Glutamatergic neuron (in vitro differentiated cells): Measurements from ENCODE around the gene MARCOL. TPM values are rescaled to one million over a fixed set of nuclear protein-coding genes. Genes with fewer than 3 reads are reported as not detected.

ENCODE experiments used
- DNase-seq: peaks from one replicate; pipeline ENCODE4 v3.0.0; 2022
- H3K27ac Mint-ChIP-seq: one replicate; pipeline ENCODE4 v1.8.0; 2020; ENCODE audit warnings: mild to moderate bottlenecking, mixed read lengths, inconsistent platforms; ENCODE audit not compliant: unreplicated experiment
- H3K27me3 Mint-ChIP-seq: one replicate; pipeline ENCODE4 v1.8.0; 2020; ENCODE audit warnings: mild to moderate bottlenecking, moderate library complexity, mixed read lengths, inconsistent platforms; ENCODE audit not compliant: unreplicated experiment
- H3K36me3 Mint-ChIP-seq: one replicate; pipeline ENCODE4 v1.8.0; 2020; ENCODE audit warnings: mild to moderate bottlenecking, mixed read lengths, inconsistent platforms; ENCODE audit not compliant: unreplicated experiment
- H3K4me1 Mint-ChIP-seq: one replicate; pipeline ENCODE4 v1.8.0; 2020; ENCODE audit warnings: mild to moderate bottlenecking, low read depth, mixed read lengths, inconsistent platforms; ENCODE audit not compliant: unreplicated experiment
- H3K4me3 Mint-ChIP-seq: one replicate; pipeline ENCODE4 v1.8.0; 2020; ENCODE audit warnings: mild to moderate bottlenecking, mixed read lengths, inconsistent platforms; ENCODE audit not compliant: unreplicated experiment
- H3K9me3 Mint-ChIP-seq: one replicate; pipeline ENCODE4 v1.8.0; 2020; ENCODE audit warnings: mild to moderate bottlenecking, moderate library complexity, mixed read lengths, inconsistent platforms; ENCODE audit not compliant: unreplicated experiment
- CTCF ChIP-seq: fragments of 200-600 bp; sonication (generic); IDR thresholded peaks from one replicate; pipeline ENCODE4 v1.5.0; 2021; ENCODE audit not compliant: partially characterized antibody, unreplicated experiment
- total RNA-seq: library from RNA; stranded (reverse); fragmentation: NEBNext Ultra II Directional; extraction: Animal tissue kit (Norgen Biotek cat#: 25700); gene quantifications from one replicate; pipeline ENCODE4 v1.2.1, GENCODE V29; 2021; ENCODE audit not compliant: unreplicated experiment

The MARCOL gene
- total RNA-seq, 1 donor from 2014 or later: not detected

- no peaks in the 10 kb centered on the region for H3K4me1 Mint-ChIP-seq
- H3K36me3 Mint-ChIP-seq: no peaks in the 10 kb centered on the region
- no peak for TF ChIP-seq CTCF
- H3K9me3 Mint-ChIP-seq: no peaks in the 10 kb centered on the region
- DNase-seq: no peak
- H3K27ac Mint-ChIP-seq: no peak overlapping the region
- H3K27me3 Mint-ChIP-seq: peaks cover 2% of the 10 kb centered on the region
- no peak overlapping the region for H3K4me3 Mint-ChIP-seq
Measured at GRCh38 chr5:148205044-148205806, 33.1 kb upstream of the MARCOL start.

- peaks cover 2% of the 10 kb centered on the region for H3K27me3 Mint-ChIP-seq
- no peak for TF ChIP-seq CTCF
- no peak overlapping the region for H3K27ac Mint-ChIP-seq
- H3K9me3 Mint-ChIP-seq: no peaks in the 10 kb centered on the region
- H3K4me3 Mint-ChIP-seq: no peak overlapping the region
- no peaks in the 10 kb centered on the region for H3K4me1 Mint-ChIP-seq
- no peaks in the 10 kb centered on the region for H3K36me3 Mint-ChIP-seq
- DNase-seq: no peak
Measured at GRCh38 chr5:148205865-148206264, 32.5 kb upstream of the MARCOL start.

GRCh38 chr5:148206620-148207019, 31.7 kb upstream of the MARCOL start:
- DNase-seq: no peak
- Mint-ChIP-seq H3K4me1 (no peaks in the 10 kb centered on the region), H3K27ac (no peak overlapping the region), H3K36me3 (no peaks in the 10 kb centered on the region), H3K4me3 (no peak overlapping the region), H3K9me3 (no peaks in the 10 kb centered on the region), H3K27me3 (peaks cover 2% of the 10 kb centered on the region)
- no peak for TF ChIP-seq CTCF

GRCh38 chr5:148208226-148208625, 30.1 kb upstream of the MARCOL start:
- DNase-seq: no peak
- no peaks in the 10 kb centered on the region for H3K9me3 Mint-ChIP-seq
- H3K27ac Mint-ChIP-seq: no peak overlapping the region
- no peaks in the 10 kb centered on the region for H3K36me3 Mint-ChIP-seq
- no peaks in the 10 kb centered on the region for H3K4me1 Mint-ChIP-seq
- peaks cover 2% of the 10 kb centered on the region for H3K27me3 Mint-ChIP-seq
- no peak overlapping the region for H3K4me3 Mint-ChIP-seq
- TF ChIP-seq CTCF: no peak

GRCh38 chr5:148209151-148209770, 29.1 kb upstream of the MARCOL start:
- Mint-ChIP-seq H3K27ac (no peak overlapping the region), H3K9me3 (no peaks in the 10 kb centered on the region), H3K4me1 (no peaks in the 10 kb centered on the region), H3K4me3 (no peak overlapping the region), H3K36me3 (no peaks in the 10 kb centered on the region), H3K27me3 (peaks cover 2% of the 10 kb centered on the region)
- no peak for TF ChIP-seq CTCF
- no peak for DNase-seq
